Measurements from ENCODE around the gene CCDC97. TPM values are rescaled to one million over a fixed set of nuclear protein-coding genes. Genes with fewer than 3 reads are reported as not detected.
"Not testable (repeated sequence)": the region's sequence is repeated elsewhere in the genome, so short reads cannot be mapped to it uniquely, and the experiment has no call there.

CCDC97 gene
- total RNA-seq: 14.6 TPM
- long read RNA-seq, transcript CCDC97-201 (5 exons, 3,322 nt): major isoform, 5 of 11 reads
- long read RNA-seq, partial matches to known transcripts: 5 of 11 reads
- long read RNA-seq, other reads (novel, unspliced or antisense): 1 of 11 reads

GRCh38 chr19:41310033-41310831 lies at the start of gene CCDC97:
Gene CCDC97, plus strand, starts transcription at chr19:41310172. Its CDS starts 139 bp downstream, at chr19:41310311.
- intact Hi-C loops (cut with DNase I): loop anchor here (1.0 kb wide), 1 partner anchor 41 kb away; no protein-coding TSS in a partner anchor
- peak; percentile 83 for ATAC-seq
- DNase-seq (ENCODE audit: missing footprints): peak; percentile 93

- DNase-seq (ENCODE audit: missing footprints) (no peak), ATAC-seq (no peak)
- intact Hi-C loops (cut with DNase I): loop anchor here (1.0 to 5.0 kb wide), 5 partner anchors 35 to 178 kb away; partner anchors contain the start of genes B9D2 and DMAC2
Measured at GRCh38 chr19:41261474-41262190, 48.3 kb upstream of the CCDC97 start.

- DNase-seq (ENCODE audit: missing footprints) (peak; percentile 81), ATAC-seq (peak; percentile 10)
- intact Hi-C loops (cut with DNase I): loop anchor here (2.0 to 5.0 kb wide), 2 partner anchors 36 to 99 kb away; partner anchors contain the start of gene B9D2
Measured at GRCh38 chr19:41263042-41263849, 46.7 kb upstream of the CCDC97 start.

GRCh38 chr19:41263850-41264580 lies 46.0 kb upstream of the CCDC97 start, which contains the start of gene HNRNPUL1:
Gene HNRNPUL1, plus strand, starts transcription at chr19:41264372. Its CDS starts 132 bp downstream, at chr19:41264504.
- peak; percentile 98 for DNase-seq (ENCODE audit: missing footprints)
- intact Hi-C loops (cut with DNase I): loop anchor here (1.0 to 5.0 kb wide), 3 partner anchors 34 to 98 kb away; partner anchors contain the start of gene B9D2
- peak; percentile 87 for ATAC-seq

GRCh38 chr19:41264581-41265394 lies 45.2 kb upstream of the CCDC97 start:
- intact Hi-C loops (cut with DNase I): loop anchor here (1.0 to 5.0 kb wide), 2 partner anchors 34 to 98 kb away; partner anchors contain the start of gene B9D2
- DNase-seq (ENCODE audit: missing footprints) (peak; percentile 72), ATAC-seq (no peak)

GRCh38 chr19:41265395-41266153 lies 44.4 kb upstream of the CCDC97 start:
- no peak for ATAC-seq
- intact Hi-C loops (cut with DNase I): no loop called here
- DNase-seq (ENCODE audit: missing footprints): no peak

- intact Hi-C loops (cut with DNase I): no loop called here
- no peak for DNase-seq (ENCODE audit: missing footprints)
- no peak for ATAC-seq
Measured at GRCh38 chr19:41269055-41269454, 40.9 kb upstream of the CCDC97 start.

- intact Hi-C loops (cut with DNase I): no loop called here
- no peak for DNase-seq (ENCODE audit: missing footprints)
- no peak for ATAC-seq
Measured at GRCh38 chr19:41269571-41269970, 40.4 kb upstream of the CCDC97 start.

GRCh38 chr19:41273076-41273475 lies 36.9 kb upstream of the CCDC97 start:
- ATAC-seq: no peak
- intact Hi-C loops (cut with DNase I): no loop called here
- DNase-seq (ENCODE audit: missing footprints): no peak

GRCh38 chr19:41274802-41275201 lies 35.2 kb upstream of the CCDC97 start:
- DNase-seq (ENCODE audit: missing footprints) (no peak), ATAC-seq (no peak)

GRCh38 chr19:41276231-41276630 lies 33.7 kb upstream of the CCDC97 start:
- DNase-seq (ENCODE audit: missing footprints) (no peak), ATAC-seq (no peak)
- intact Hi-C loops (cut with DNase I): no loop called here

More at GRCh38 chr19:41274802-41275201, 35.2 kb upstream of the CCDC97 start:
- intact Hi-C loops (cut with DNase I): no loop called here

- DNase-seq (ENCODE audit: missing footprints) (no peak), ATAC-seq (no peak)
- intact Hi-C loops (cut with DNase I): no loop called here
Measured at GRCh38 chr19:41278478-41278877, 31.5 kb upstream of the CCDC97 start.

- DNase-seq (ENCODE audit: missing footprints) (no peak), ATAC-seq (no peak)
- intact Hi-C loops (cut with DNase I): no loop called here
Measured at GRCh38 chr19:41288673-41289530, 21.1 kb upstream of the CCDC97 start.

GRCh38 chr19:41289814-41290213 lies 20.2 kb upstream of the CCDC97 start:
- DNase-seq (ENCODE audit: missing footprints); intact Hi-C loops (cut with DNase I); ATAC-seq: not testable (repeated sequence)

- intact Hi-C loops (cut with DNase I): no loop called here
- no peak for ATAC-seq
- DNase-seq (ENCODE audit: missing footprints): no peak
Measured at GRCh38 chr19:41294393-41294792, 15.6 kb upstream of the CCDC97 start.
